Measurements from ENCODE around the gene CCDC6. TPM values are rescaled to one million over a fixed set of nuclear protein-coding genes. Genes with fewer than 3 reads are reported as not detected.

CCDC6 gene
- total and polyA plus RNA-seq, 2 of the 8 experiments (the other 6 are each of a cell fraction or from before 2014, with no cell fraction given), result 42.2 to 74.4 TPM

DNA sequence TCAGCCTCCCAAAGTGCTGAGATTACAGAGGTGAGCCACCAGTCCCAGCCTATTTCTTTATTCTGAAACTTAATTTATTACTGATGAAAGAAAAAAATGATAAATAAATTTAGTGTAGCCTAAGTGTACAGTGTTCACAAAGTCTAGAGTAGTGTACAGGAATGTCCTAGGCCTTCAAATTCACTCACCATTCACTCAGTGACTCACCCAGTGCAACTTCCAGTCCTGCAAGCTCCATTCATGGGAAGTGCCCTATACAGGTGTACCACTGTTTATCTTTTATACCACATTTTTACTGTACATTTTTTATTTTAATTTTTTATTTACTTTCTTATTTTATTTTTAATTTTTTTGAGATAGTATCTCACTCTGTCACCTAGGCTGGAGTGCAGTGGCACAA is 165.3 kb downstream of the CCDC6 start:
- Histone ChIP-seq H3K9ac (replicated peaks in 1 of 4; ENCODE audit: extremely low read depth in 1 of 4, low read depth in 3 of 4, low read length in 3 of 4) (no peak overlapping the region), H4K5ac (ENCODE audit: insufficient read length, low read depth, low read length) (no peak overlapping the region), H4K20me1 (replicated peaks in 1 of 2; ENCODE audit: control insufficient read depth in 1 of 2, insufficient read depth in 2 of 2, low read length in 2 of 2) (no peaks in the 10 kb centered on the region), H3K23ac (ENCODE audit: insufficient read length) (no peak overlapping the region), H2BK20ac (ENCODE audit: low read length) (no peak overlapping the region), H3K4me1 (replicated peaks in 1 of 4; ENCODE audit: control insufficient read depth in 3 of 4, insufficient read depth in 4 of 4, low read length in 3 of 4) (no peaks in the 10 kb centered on the region), H3K27me3 (replicated peaks in 1 of 4; ENCODE audit: control insufficient read depth in 3 of 4, extremely low read depth in 1 of 4, insufficient read depth in 3 of 4, low read length in 3 of 4) (no peaks in the 10 kb centered on the region), H3K23me2 (ENCODE audit: low read depth, low read length) (no peaks in the 10 kb centered on the region), H3K36me3 (ENCODE audit: control insufficient read depth in 2 of 4, insufficient read depth in 4 of 4, low read length in 3 of 4) (no peaks in the 10 kb centered on the region; a peak in 1 of 8 replicates), H2AFZ (ENCODE audit: low read length) (no peak overlapping the region), H3K27ac (ENCODE audit: low read depth, low read length) (no peak overlapping the region), H2BK5ac (ENCODE audit: low read depth, low read length) (no peak overlapping the region), H2AK5ac (ENCODE audit: low read depth, low read length) (no peak overlapping the region), H3K4me2 (ENCODE audit: insufficient read depth in 1 of 2, low read depth in 2 of 2, low read length in 2 of 2) (no peak overlapping the region), H3K79me2 (ENCODE audit: control insufficient read depth in 1 of 2, insufficient read depth in 2 of 2, low read length in 2 of 2) (no peaks in the 10 kb centered on the region), H3K18ac (ENCODE audit: extremely low read depth, low read length) (no peak overlapping the region), H3K79me1 (ENCODE audit: low read depth, low read length) (no peaks in the 10 kb centered on the region), H2BK120ac (replicated peaks; ENCODE audit: low read depth, low read length) (no peak overlapping the region), H4K91ac (replicated peaks; ENCODE audit: insufficient read length, low read length) (no peak overlapping the region), H4K8ac (ENCODE audit: extremely low read depth, insufficient read depth, low read length) (no peak overlapping the region), H3K9me3 (ENCODE audit: insufficient read depth in 2 of 2, low read depth in 1 of 2, low read length in 1 of 2) (peaks cover 3 to 17% of the 10 kb centered on the region in 2 experiments; a peak in 3 of 4 replicates), H2BK15ac (ENCODE audit: low read length) (no peak overlapping the region), H3K4ac (replicated peaks; ENCODE audit: insufficient read length, low read depth, low read length) (no peak overlapping the region), H3K14ac (ENCODE audit: insufficient read length) (no peak overlapping the region), H3K56ac (replicated peaks; ENCODE audit: insufficient read length, low read depth, low read length) (no peak overlapping the region), H2BK12ac (ENCODE audit: low read depth, low read length) (no peak overlapping the region), H3K4me3 (ENCODE audit: extremely low read depth in 1 of 4, insufficient read depth in 2 of 4, low read depth in 3 of 4, low read length in 4 of 4) (no peak overlapping the region)
- no peak for TF ChIP-seq SP4 (IDR thresholded peaks at IDR 0.05; ENCODE audit: low read length)
- no peak for TF ChIP-seq GABPA (IDR thresholded peaks at IDR 0.05; ENCODE audit: borderline replicate concordance, insufficient read depth, low read length)
- no peak for TF ChIP-seq RFX5 (IDR thresholded peaks at IDR 0.05; ENCODE audit: borderline replicate concordance, low read depth, low read length)
- no peak for TF ChIP-seq TEAD4 (IDR thresholded peaks at IDR 0.05; ENCODE audit: low read depth, low read length)
- TF ChIP-seq, protein P1, sequence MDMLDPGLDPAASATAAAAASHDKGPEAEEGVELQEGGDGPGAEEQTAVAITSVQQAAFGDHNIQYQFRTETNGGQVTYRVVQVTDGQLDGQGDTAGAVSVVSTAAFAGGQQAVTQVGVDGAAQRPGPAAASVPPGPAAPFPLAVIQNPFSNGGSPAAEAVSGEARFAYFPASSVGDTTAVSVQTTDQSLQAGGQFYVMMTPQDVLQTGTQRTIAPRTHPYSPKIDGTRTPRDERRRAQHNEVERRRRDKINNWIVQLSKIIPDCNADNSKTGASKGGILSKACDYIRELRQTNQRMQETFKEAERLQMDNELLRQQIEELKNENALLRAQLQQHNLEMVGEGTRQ (IDR thresholded peaks at IDR 0.05; ENCODE audit: low read length), result no peak
- no peak for TF ChIP-seq RXRA (IDR thresholded peaks at IDR 0.05; ENCODE audit: insufficient read depth, low read depth, low read length)
- no peak for TF ChIP-seq POLR2A (IDR thresholded peaks at IDR 0.05; ENCODE audit: control extremely low read depth in 1 of 2, low read depth in 2 of 2, low read length in 2 of 2)
- FAIRE-seq (no peak), DNase-seq (ENCODE audit: low read depth in 1 of 2, low spot score in 2 of 2) (no peak)
- CTCF ChIA-PET (ENCODE audit: partially characterized antibody), result interaction anchor here (0.7 to 1.6 kb wide), 7 partner anchors 10 to 626 kb away, joined by 3 to 4 read pairs (median 3); no protein-coding TSS in a partner anchor
- POLR2A ChIA-PET (ENCODE audit: partially characterized antibody), result interaction anchor here (0.9 kb wide), 1 partner anchor 75 kb away, joined by 3 read pairs; no protein-coding TSS in a partner anchor

Measured in H1 (cell line).